HepG2 (cell line): ENCODE data around the gene ADSS1. TPM values are rescaled to one million over a fixed set of nuclear protein-coding genes. Genes with fewer than 3 reads are reported as not detected.

Experiments
- ADNP ChIP-seq: sonication (generic); formaldehyde crosslinking; IDR thresholded peaks from 2 replicates; pipeline ENCODE4 v1.4.0; 2020; ENCODE audit warnings: missing genetic modification reagents
- ETV5 ChIP-seq: IDR thresholded peaks from 2 replicates; pipeline ENCODE4 v1.6.1; 2018; ENCODE audit warnings: missing biosample characterization, missing genetic modification reagents, inconsistent platforms, borderline replicate concordance
- FOXO1 ChIP-seq: sonication (generic); formaldehyde crosslinking; IDR thresholded peaks from 2 replicates; pipeline ENCODE4 v1.4.0; 2020; ENCODE audit warnings: missing genetic modification reagents
- GFI1 ChIP-seq: sonication (generic); formaldehyde crosslinking; IDR thresholded peaks from 2 replicates; pipeline ENCODE4 v1.5.0; 2020; ENCODE audit warnings: missing genetic modification reagents, mild to moderate bottlenecking, borderline replicate concordance
- GZF1 ChIP-seq: sonication (generic); formaldehyde crosslinking; IDR thresholded peaks from 2 replicates; pipeline ENCODE4 v1.5.1; 2020; ENCODE audit warnings: mild to moderate bottlenecking, missing genetic modification reagents
- KLF6 ChIP-seq: IDR thresholded peaks from 2 replicates; pipeline ENCODE4 v1.8.0; 2016; ENCODE audit warnings: missing biosample characterization, missing genetic modification reagents
- MED13 ChIP-seq: sonication (generic); formaldehyde crosslinking; IDR thresholded peaks from 2 replicates; pipeline ENCODE4 v1.5.0; 2020; ENCODE audit warnings: missing genetic modification reagents
- NCOA2 ChIP-seq: sonication (generic); formaldehyde crosslinking; IDR thresholded peaks from 2 replicates; pipeline ENCODE4 v1.8.0; 2022; ENCODE audit warnings: inconsistent platforms
- NCOR1 ChIP-seq: fragments of 200-600 bp; sonication (generic); IDR thresholded peaks from 2 replicates; pipeline ENCODE4 v1.7.0; 2017; ENCODE audit warnings: antibody characterized with exemption, low read length, borderline replicate concordance
- PHB2 ChIP-seq: fragments of 450-650 bp; IDR thresholded peaks from 2 replicates; pipeline ENCODE4 v1.6.1; 2018; ENCODE audit not compliant: partially characterized antibody
- SETDB1 ChIP-seq: sonication (generic); formaldehyde crosslinking; IDR thresholded peaks from 2 replicates; pipeline ENCODE4 v1.5.1; 2020; ENCODE audit warnings: missing genetic modification reagents, mild to moderate bottlenecking, borderline replicate concordance
- ZMYM3 ChIP-seq: sonication (generic); formaldehyde crosslinking; IDR thresholded peaks from 2 replicates; pipeline ENCODE4 v1.5.1; 2020; ENCODE audit warnings: mild to moderate bottlenecking, missing genetic modification reagents
- ZNF558 ChIP-seq: sonication (generic); formaldehyde crosslinking; IDR thresholded peaks from 2 replicates; pipeline ENCODE4 v1.9.0; 2022; ENCODE audit warnings: mild to moderate bottlenecking, missing genetic modification reagents, borderline replicate concordance
- ZNF775 ChIP-seq: sonication (generic); formaldehyde crosslinking; IDR thresholded peaks from 2 replicates; pipeline ENCODE4 v1.4.0; 2020; ENCODE audit warnings: missing genetic modification reagents, mild to moderate bottlenecking, moderate library complexity, borderline replicate concordance
- ZNF781 ChIP-seq: sonication (generic); formaldehyde crosslinking; IDR thresholded peaks from 2 replicates; pipeline ENCODE4 v1.5.1; 2020; ENCODE audit warnings: borderline replicate concordance, mild to moderate bottlenecking, missing genetic modification reagents; ENCODE audit errors: not compliant biosample characterization
- ZSCAN9 ChIP-seq: IDR thresholded peaks from 2 replicates; pipeline ENCODE4 v1.6.1; 2016; ENCODE audit warnings: borderline replicate concordance
- polyA plus RNA-seq, 8 experiments: library from polyadenylated mRNA; depleted of rRNA in 3 of 8; stranded (reverse) in 7 of 8; unstranded in 1 of 8; fragments of >200 nt; fragmentation: Illumina TruSeq in 4 of 8; extraction: Trizol in 4 of 8; gene quantifications; 2 replicates each; pipeline versions ENCODE4 v1.2.1 to v1.2.3, GENCODE V29; 2011 to 2016; ENCODE audit warnings: low read depth in 4 of 8, missing spikeins in 1 of 8, mixed read lengths in 1 of 8; ENCODE audit not compliant: insufficient read depth in 1 of 8
- total RNA-seq, 5 experiments: library from RNA; depleted of rRNA; stranded (reverse); fragments of >200 nt; fragmentation: Illumina TruSeq; extraction: Trizol; gene quantifications; 2 replicates each; pipeline ENCODE4 v1.2.3, GENCODE V29; 2016; ENCODE audit warnings: low read depth in 1 of 5
- TF ChIP-seq, protein P1 (sequence below): sonication (generic); formaldehyde crosslinking; IDR thresholded peaks from 2 replicates; pipeline ENCODE4 v1.9.0; 2022; ENCODE audit warnings: low read depth, missing genetic modification reagents
- TF ChIP-seq, protein P2 (sequence below): sonication (generic); formaldehyde crosslinking; IDR thresholded peaks from 2 replicates; pipeline ENCODE4 v1.5.0; 2020; ENCODE audit warnings: mild to moderate bottlenecking, missing genetic modification reagents
- TF ChIP-seq, protein P3 (sequence below): sonication (generic); formaldehyde crosslinking; IDR thresholded peaks from 2 replicates; pipeline ENCODE4 v1.4.0; 2020; ENCODE audit warnings: mild to moderate bottlenecking, low read depth, missing genetic modification reagents
- TF ChIP-seq, protein P4 (sequence below): sonication (generic); formaldehyde crosslinking; IDR thresholded peaks from 2 replicates; pipeline ENCODE4 v1.8.1; 2023; ENCODE audit warnings: mild to moderate bottlenecking, missing genetic modification reagents, borderline replicate concordance
- TF ChIP-seq, protein P5 (sequence below): sonication (generic); formaldehyde crosslinking; IDR thresholded peaks from 2 replicates; pipeline ENCODE4 v1.4.0; 2020; ENCODE audit warnings: missing genetic modification reagents

The ADSS1 gene
- total and polyA plus RNA-seq, 2 of the 13 experiments (the other 11 are each of a cell fraction or from before 2014, with no cell fraction given), result 1.0 to 36.7 TPM

DNA sequence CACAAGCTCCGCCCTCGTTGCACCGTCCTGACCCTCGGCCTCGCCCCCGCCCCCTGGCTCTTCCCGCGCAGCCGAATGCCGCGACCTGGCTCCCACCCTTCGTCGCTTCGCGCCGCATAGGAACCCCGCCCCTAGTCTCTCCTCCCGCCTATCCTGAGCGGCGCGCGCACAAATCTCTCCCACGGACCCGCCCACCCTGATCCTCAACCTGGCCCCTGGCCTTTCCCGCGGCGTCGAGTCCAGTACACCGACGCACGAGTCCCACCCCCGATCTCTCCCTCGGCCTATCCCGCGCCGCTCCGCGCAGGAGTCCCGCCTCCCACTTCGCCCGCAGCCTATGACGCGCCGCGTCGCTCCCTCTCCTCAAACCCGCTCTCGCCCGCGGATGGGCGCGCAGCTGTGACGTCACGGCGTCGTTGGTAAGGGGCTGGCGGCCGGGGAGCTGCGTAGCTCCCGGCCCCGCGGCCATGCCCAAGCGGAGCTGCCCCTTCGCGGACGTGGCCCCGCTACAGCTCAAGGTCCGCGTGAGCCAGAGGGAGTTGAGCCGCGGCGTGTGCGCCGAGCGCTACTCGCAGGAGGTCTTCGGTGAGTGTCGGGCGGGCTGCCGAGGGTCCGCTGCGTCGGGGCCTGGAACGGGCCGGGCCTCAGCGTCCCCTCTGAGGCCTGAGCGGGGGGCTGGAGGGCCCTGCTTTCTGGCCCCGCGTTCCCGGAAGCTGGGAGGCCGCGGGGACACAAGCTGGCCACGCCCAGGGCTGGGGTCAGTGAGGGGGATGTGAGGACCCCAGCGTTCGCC is 28.9 kb downstream of the ADSS1 start, which contains the start of gene SIVA1 (continued):
- TF ChIP-seq ZNF781 (peak; percentile 18), GFI1 (CRISPR knock-in tag) (peak; percentile 77), ZNF558 (CRISPR knock-in tag) (peak; percentile 94; the same call in 1 of the 2 replicates), ADNP (no peak), NCOR1 (peak; percentile 33; the same call in 1 of the 2 replicates), MED13 (CRISPR knock-in tag) (peak; percentile 65; the same call in 1 of the 2 replicates), FOXO1 (CRISPR knock-in tag) (no peak; the same call in 1 of the 2 replicates), ZMYM3 (no peak; the same call in 1 of the 2 replicates), ETV5 (peak; percentile 45; the same call in 1 of the 2 replicates), ZNF775 (CRISPR knock-in tag) (0 out of 2 replicates have a peak, but pooled peaks have one; percentile 35), GZF1 (no peak), NCOA2 (CRISPR knock-in tag) (no peak), SETDB1 (no peak), ZSCAN9 (no peak; the same call in 1 of the 2 replicates), KLF6 (CRISPR knock-in tag) (peak; percentile 69; the same call in 1 of the 2 replicates), PHB2 (no peak)
- TF ChIP-seq, protein P1, sequence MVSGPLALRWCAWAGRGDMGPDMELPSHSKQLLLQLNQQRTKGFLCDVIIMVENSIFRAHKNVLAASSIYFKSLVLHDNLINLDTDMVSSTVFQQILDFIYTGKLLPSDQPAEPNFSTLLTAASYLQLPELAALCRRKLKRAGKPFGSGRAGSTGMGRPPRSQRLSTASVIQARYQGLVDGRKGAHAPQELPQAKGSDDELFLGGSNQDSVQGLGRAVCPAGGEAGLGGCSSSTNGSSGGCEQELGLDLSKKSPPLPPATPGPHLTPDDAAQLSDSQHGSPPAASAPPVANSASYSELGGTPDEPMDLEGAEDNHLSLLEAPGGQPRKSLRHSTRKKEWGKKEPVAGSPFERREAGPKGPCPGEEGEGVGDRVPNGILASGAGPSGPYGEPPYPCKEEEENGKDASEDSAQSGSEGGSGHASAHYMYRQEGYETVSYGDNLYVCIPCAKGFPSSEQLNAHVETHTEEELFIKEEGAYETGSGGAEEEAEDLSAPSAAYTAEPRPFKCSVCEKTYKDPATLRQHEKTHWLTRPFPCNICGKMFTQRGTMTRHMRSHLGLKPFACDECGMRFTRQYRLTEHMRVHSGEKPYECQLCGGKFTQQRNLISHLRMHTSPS (CRISPR knock-in tag), result 0 out of 2 replicates have a peak, but pooled peaks have one; percentile 35
- TF ChIP-seq, protein P2, sequence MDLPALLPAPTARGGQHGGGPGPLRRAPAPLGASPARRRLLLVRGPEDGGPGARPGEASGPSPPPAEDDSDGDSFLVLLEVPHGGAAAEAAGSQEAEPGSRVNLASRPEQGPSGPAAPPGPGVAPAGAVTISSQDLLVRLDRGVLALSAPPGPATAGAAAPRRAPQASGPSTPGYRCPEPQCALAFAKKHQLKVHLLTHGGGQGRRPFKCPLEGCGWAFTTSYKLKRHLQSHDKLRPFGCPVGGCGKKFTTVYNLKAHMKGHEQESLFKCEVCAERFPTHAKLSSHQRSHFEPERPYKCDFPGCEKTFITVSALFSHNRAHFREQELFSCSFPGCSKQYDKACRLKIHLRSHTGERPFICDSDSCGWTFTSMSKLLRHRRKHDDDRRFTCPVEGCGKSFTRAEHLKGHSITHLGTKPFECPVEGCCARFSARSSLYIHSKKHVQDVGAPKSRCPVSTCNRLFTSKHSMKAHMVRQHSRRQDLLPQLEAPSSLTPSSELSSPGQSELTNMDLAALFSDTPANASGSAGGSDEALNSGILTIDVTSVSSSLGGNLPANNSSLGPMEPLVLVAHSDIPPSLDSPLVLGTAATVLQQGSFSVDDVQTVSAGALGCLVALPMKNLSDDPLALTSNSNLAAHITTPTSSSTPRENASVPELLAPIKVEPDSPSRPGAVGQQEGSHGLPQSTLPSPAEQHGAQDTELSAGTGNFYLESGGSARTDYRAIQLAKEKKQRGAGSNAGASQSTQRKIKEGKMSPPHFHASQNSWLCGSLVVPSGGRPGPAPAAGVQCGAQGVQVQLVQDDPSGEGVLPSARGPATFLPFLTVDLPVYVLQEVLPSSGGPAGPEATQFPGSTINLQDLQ (CRISPR knock-in tag), result peak; percentile 89; the same call in 1 of the 2 replicates
- TF ChIP-seq, protein P3, sequence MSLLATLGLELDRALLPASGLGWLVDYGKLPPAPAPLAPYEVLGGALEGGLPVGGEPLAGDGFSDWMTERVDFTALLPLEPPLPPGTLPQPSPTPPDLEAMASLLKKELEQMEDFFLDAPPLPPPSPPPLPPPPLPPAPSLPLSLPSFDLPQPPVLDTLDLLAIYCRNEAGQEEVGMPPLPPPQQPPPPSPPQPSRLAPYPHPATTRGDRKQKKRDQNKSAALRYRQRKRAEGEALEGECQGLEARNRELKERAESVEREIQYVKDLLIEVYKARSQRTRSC, result peak; percentile 65; the same call in 1 of the 2 replicates
- TF ChIP-seq, protein P4, sequence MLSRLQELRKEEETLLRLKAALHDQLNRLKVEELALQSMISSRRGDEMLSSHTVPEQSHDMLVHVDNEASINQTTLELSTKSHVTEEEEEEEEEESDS (CRISPR knock-in tag), result no peak
- TF ChIP-seq, protein P5, sequence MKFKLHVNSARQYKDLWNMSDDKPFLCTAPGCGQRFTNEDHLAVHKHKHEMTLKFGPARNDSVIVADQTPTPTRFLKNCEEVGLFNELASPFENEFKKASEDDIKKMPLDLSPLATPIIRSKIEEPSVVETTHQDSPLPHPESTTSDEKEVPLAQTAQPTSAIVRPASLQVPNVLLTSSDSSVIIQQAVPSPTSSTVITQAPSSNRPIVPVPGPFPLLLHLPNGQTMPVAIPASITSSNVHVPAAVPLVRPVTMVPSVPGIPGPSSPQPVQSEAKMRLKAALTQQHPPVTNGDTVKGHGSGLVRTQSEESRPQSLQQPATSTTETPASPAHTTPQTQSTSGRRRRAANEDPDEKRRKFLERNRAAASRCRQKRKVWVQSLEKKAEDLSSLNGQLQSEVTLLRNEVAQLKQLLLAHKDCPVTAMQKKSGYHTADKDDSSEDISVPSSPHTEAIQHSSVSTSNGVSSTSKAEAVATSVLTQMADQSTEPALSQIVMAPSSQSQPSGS (CRISPR knock-in tag), result 0 out of 2 replicates have a peak, but pooled peaks have one; percentile 51
